ENCODE results near the gene ARL3. TPM values are rescaled to one million over a fixed set of nuclear protein-coding genes. Genes with fewer than 3 reads are reported as not detected.

The ARL3 gene
- total RNA-seq, 1 donor from 2014 or later, result 6.2 TPM

GRCh38 chr10:102652170-102652916 lies 61.9 kb downstream of the ARL3 start:
- DNase-seq (ENCODE audit: low read depth), result no peak

GRCh38 chr10:102651455-102652169 lies 62.6 kb downstream of the ARL3 start:
- no peak for DNase-seq (ENCODE audit: low read depth)

DNA sequence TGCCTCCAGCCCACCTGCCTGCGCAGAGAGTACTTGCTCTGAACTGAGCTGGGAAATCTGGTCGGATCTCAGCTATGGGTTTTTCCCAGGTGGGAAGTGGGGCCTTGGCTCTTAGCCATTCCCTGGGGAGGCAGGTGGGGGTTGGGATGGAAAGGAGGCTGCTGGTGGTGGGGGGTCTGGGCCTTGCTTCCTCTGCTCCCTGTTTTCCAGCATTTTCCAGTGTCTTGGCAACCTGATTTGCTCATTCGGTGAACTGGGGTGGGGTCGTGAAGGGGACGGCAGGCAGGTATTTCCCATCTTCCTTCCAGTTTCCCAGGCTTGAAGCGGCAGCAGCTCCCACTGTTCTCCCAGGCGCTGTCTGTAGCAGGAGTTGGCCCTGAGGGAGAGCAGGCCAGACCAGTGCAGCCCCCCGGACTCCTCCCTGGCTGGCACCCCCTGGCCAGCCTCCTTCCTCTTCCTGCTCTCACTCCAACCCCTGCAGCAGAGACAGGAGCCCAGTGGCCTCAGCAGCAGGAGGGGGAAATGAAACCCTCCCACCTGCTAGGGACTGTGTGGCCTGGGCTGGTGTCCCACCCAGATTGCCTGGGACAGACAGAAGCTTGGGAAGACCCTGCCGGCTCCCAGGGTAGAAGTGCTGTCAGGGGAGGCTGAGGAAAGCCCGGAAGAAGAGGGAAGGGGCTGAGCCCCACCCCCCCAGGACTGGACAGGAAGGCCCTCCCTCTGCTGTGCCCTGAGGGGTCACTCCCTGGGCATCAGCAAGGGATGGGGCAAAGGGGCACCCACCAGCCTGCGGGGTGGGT lies 63.3 kb downstream of the ARL3 start:
- no peak for DNase-seq (ENCODE audit: low read depth)

GRCh38 chr10:102649797-102650654 lies 64.2 kb downstream of the ARL3 start:
- DNase-seq (ENCODE audit: low read depth), result no peak

DNA sequence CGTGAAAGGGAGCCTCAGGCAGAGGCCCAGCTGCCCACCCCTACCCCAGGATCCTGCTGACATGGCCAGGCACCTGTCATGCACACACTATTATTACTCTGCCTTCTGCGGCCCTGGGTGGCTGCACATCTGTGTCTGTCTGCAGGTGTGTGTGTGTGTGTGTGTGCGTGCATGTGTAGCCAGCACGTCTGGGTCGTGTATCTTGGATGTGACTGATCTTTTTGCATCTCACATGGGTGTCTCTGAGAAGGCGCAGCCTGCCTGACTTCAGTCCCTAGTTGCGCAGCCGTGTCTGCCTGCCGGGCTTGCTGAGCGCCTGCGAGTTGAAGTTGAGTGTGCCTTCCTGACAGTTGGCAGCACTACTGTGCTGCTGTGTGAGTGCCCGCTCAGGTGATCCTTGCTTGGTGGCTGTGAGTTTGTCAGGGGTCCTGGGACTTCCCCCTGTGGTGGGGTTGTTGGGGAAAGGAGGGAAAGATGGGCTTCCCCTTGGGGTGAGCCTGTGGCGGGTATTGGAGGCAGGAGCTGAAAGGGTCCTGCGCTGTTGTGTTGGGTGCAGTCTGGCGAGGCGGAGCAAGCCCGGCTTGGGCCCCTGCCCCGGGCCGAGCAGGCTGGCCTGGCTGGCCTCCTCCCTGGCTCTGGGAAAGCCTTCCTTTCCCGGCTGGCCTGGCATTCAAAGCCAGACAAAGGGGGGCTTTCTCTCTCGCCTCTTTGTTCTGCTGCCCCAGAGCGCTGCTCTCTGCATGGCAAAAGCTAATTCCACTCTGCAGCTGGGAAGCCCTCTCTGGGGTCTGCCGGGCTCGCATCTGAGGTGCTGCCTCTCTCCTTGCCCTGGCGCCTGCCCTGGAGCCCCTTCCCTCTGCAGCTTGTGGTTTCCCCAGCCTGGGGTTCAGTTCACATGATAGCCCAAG lies 65.1 kb downstream of the ARL3 start:
- DNase-seq (ENCODE audit: low read depth), result peak; percentile 59

- DNase-seq (ENCODE audit: low read depth), result no peak
These were observed 65.8 kb downstream of the ARL3 start for GRCh38 chr10:102648269-102648888.

DNA sequence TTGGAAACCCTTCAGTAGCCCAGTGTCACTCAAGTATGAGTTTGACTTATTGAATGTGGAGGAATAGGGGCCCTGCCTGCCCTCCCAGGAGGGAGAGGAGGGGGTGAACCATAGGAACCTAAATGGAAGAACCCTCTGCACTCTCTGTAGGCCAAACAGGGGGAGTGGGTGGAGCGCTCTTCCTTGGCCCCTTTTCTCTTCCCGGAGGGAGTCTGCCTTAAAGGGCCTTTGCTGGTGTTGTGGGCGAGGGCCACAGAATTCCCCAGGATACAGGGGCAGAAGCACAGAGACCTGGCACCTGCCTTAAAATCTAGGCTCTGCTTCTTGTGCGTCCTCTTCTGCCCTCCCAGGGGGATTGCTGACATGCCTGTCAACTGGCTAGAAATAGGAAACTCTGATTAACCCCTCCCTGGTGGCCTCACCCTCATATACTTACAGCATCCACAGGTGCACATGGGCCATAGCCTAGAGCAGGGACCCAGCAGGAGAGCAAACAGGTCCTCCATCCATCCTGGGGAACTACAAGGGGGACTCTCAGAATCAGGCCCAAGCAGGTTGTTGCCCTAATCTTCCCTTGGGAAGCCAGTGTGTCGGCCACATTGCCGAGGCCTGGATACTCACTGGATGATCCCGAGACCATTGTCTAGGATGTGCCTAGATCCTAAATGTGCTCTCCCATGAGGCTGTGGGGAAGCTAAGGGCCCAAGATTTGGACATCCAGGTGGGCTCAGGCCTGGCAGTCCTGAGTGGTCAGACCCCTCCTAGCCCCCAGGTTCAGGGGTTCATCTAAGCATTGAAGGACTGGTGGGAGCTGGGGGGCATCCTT lies 66.5 kb downstream of the ARL3 start:
- DNase-seq (ENCODE audit: low read depth), result peak; percentile 47

DNA sequence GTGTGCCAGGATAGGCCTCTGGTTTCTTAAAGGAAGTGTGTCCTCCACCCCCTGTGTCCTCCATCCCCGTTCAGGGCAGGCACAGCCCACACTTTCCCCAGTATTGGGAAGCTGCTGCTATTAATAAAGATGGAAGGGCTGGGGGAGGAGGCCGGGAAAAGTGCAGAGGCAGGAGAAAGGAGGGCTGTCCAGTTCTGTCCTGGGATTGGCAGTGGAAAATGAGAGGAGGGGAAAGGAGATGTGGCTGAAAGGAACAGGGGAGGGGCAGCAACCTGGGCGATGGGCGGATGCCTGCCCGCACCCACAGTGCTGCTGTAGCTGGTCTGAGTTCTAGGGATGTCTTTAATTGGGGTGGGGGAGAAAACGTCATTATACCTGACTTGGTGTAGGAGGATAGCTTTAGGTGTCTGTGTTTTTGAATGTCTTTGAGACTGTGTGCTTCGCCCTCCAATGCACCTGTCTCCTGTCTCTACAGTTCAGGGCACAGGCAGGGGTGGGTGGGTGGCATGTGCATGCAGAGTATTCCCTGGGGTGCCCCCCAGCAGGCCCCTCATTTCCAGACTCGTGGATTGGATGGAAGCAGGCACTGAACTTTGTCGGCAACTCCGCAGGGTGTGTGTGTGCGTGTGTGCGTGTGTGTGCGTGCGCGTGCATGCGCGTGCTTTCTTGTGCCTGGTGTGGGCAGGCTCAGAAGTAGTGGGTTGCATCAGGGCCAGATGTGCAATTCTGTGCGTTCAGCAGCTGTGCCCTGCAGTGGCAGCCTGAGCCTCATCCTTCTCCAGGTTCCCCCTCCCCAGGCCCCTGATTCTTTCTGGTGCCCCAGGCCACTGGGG lies 67.4 kb downstream of the ARL3 start:
- peak; percentile 87 for DNase-seq (ENCODE audit: low read depth)

DNA sequence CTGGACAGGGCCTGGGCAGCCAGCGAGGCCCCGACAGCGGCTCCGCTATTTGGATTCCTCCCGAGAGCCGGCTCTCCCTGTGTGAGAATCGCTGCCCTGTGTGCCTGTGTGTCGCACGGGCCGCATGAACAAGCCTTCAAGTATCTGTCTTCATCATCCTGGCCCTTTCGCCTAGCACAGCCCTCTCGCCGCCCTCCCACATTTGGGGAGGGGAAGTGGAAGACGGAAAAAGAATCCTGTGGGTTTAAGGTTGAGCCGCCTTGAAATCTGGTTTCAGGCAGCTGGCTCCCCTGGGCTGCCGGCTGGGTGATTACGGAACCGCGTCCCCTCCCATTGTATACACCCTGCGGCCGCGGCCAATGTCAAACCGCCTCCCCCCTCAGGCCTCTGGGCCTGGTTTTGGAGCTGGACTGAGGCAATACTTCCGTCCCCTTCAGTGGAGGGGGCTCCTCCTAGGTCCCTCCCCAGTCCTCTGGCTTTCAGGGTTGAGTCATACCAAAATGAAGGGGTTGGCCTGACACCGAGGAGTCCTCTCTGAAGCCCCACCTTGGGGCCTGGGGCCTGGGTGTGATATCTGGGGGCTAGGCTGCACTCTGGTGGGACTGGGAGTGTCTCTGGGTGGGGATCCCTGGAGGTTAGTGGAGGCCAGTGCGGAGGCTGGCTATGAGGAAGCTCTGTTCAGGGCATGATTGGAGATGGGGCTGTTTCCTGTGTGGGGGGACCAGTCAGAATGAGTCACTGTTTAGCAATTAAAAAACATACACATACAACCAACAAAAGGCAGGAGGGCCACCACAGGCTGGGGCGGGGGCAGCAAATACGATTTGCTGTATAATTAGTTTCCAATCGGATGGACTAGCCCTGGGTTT lies 68.2 kb downstream of the ARL3 start:
- peak; percentile 98 for DNase-seq (ENCODE audit: low read depth)

GRCh38 chr10:102645388-102645740 lies 68.8 kb downstream of the ARL3 start:
- DNase-seq (ENCODE audit: low read depth), result peak; percentile 80

DNA sequence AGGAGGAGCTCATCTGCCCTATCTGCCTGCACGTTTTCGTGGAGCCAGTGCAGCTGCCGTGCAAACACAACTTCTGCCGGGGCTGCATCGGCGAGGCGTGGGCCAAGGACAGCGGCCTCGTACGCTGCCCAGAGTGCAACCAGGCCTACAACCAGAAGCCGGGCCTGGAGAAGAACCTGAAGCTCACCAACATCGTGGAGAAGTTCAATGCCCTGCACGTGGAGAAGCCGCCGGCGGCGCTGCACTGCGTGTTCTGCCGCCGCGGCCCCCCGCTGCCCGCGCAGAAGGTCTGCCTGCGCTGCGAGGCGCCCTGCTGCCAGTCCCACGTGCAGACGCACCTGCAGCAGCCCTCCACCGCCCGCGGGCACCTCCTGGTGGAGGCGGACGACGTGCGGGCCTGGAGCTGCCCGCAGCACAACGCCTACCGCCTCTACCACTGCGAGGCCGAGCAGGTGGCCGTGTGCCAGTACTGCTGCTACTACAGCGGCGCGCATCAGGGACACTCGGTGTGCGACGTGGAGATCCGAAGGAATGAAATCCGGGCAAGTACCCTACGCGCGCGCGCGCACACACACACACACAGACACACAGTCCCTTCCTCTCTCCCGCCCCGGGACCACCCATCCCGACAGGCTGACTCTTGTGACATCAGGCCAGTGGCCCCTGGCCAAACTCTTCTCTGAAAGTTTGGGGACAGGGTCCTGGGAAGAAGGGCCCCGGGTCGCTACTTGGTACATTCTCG lies 69.4 kb downstream of the ARL3 start:
- DNase-seq (ENCODE audit: low read depth), result peak; percentile 81

GRCh38 chr10:102644066-102644645 lies 70.0 kb downstream of the ARL3 start, which contains the start of gene TRIM8:
TRIM8 (plus strand) TSS chr10:102644479; CDS start chr10:102644618, 139 bp downstream.
- DNase-seq (ENCODE audit: low read depth), result peak; percentile 56

DNA sequence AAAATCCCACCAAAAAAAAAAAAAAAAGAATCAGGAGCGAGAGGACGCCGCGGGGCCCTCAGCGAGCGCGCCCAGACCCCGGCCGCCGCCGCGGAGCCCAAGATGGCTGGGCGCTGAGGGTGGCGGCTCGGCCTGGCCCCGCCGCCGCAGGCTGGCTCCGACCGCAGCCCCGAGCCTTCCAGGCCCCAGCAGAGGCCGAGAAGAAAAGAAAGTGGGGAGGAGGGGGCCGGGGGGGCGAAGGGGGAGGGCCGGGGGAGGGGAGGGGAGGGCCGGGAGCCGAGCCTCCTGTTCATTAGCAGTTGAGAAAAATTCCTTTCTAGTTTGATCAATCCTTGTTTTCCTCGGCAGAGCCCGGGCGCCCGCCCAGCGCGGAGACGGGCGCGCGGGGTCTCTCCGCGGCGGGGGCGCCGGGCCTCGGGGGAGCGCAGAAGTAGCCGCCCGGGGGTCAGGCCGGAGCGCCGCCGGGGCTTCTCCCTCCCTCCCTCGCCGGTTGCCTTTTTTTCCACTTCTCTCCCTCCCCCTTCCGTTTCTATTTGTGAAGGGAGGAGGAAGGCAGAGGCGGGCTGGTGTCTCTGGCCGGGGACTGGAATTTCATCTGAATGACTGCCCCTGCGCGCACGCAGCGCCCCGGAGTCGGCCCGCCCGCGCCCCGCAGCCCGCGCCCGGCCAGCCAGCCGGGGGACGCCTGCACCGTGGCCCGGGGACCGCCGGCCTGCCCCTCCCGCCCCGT lies 70.7 kb downstream of the ARL3 start:
- DNase-seq (ENCODE audit: low read depth), result peak; percentile 86

DNA sequence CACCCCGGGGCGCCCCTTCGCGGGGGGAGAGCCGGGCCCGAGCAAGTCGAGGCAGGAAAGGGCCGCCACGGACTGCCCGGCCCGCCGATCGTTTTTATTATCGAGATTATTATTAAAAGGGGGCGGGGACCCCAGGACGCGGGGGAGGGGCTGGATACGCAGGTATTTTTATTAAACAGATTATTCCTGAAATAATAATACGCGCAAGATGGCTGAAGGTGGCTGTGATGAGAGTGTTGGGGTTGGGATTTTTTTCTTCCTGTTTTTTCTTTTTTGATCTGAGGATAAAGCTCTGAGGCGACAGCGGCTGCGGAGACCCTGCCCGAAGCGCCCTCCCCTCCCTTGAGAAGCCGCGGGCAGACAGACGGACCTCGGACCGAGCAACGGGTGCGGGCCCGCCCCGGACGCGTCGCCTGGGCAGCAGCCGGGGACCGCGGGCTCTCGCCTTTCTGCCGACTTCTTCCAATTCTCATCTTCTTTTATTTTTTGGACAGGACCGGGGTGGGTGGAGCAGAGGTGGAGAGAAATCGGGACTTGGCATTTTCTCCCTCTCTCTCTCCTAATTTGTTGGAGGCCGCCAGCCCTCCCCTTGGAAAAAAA lies 71.4 kb downstream of the ARL3 start:
- peak; percentile 57 for DNase-seq (ENCODE audit: low read depth)

Data from myocyte (in vitro differentiated cells).